ENCODE measurements around the gene LUZP2. TPM values are rescaled to one million over a fixed set of nuclear protein-coding genes. Genes with fewer than 3 reads are reported as not detected.

Gene LUZP2
- polyA plus RNA-seq, 1 of the 3 experiments (the other 2 are of a cell fraction) = 0.03 TPM

DNA sequence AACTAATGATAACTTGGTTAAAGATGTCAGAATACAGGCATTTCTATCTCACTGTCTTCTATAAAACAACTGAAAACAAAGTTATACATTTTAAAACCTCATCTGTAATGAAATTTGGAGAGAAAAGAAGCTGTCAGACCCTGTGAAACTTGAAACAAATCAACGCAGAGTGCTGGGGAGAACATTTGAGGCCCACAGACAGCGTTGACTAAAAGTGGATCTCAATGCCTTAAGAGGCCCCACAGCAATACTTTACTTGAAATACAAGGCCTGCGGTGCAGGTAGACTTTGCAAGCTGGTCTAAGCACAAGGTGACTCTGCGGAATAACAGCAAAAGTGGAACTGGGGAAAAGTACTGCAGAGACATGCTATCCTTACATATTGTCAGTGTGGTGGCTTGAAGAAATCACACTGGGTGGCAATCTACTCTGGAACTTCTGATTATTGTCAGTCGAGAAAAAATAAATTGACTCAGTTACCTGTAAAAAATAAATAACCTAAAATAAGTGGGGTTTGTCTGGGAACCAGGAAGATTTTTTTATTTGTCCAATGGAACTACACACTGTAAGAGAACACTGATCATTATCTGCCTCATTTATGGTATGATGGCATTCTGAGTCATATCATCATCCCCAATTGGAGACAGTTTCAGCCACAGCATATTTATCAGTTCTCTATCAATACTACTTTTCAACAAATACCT lies 138.9 kb downstream of the LUZP2 start:
- Histone ChIP-seq H3K27me3 (ENCODE audit: insufficient read depth) (no peaks in the 10 kb centered on the region), H3K9me2 (no peaks in the 10 kb centered on the region), H3K9ac (no peak overlapping the region; the same call in 1 of the 2 replicates), H4K20me1 (ENCODE audit: insufficient read depth) (no peaks in the 10 kb centered on the region), H3K4me1 (ENCODE audit: control insufficient read depth in 1 of 2, insufficient read depth in 2 of 2, low read depth in 1 of 2, low read length in 1 of 2) (peaks cover 0 to 9% of the 10 kb centered on the region in 2 experiments; a peak in 2 of 4 replicates), H3F3A (replicated peaks; ENCODE audit: insufficient read depth) (peaks cover 12% of the 10 kb centered on the region), H3K9me3 (no peaks in the 10 kb centered on the region; the same call in 1 of the 2 replicates), H3K79me2 (ENCODE audit: insufficient read depth) (no peaks in the 10 kb centered on the region; the same call in 1 of the 2 replicates), H3K4me3 (ENCODE audit: low read depth in 2 of 2, low read length in 1 of 2) (no peak overlapping the region), H3K36me3 (replicated peaks in 1 of 2; ENCODE audit: control insufficient read depth in 1 of 2, insufficient read depth in 2 of 2, low read length in 1 of 2) (no peaks in the 10 kb centered on the region), H3K4me2 (peak overlapping the region; percentile 38; the same call in 1 of the 2 replicates), H2AFZ (ENCODE audit: low read depth) (peak overlapping the region; percentile 38; the same call in 1 of the 2 replicates), H3K27ac (ENCODE audit: low read depth in 2 of 2, low read length in 1 of 2) (peak overlapping the region in 1 of 2 experiments; percentile 79; a peak in 2 of 4 replicates)
- no peak for DNase-seq
- ChIA-PET POLR2A (no interaction called here), CTCF (interaction anchor here (0.8 kb wide), 1 partner anchor 13 kb away, joined by 3 read pairs; no protein-coding TSS in a partner anchor)
- 67% methylated on average over 5 of the region's 5 CpGs for WGBS (ENCODE audit: low lambda C conversion rate)
- peak; percentile 87; the same call in 1 of the 2 replicates for TF ChIP-seq FOSL2 (IDR thresholded peaks at IDR 0.05; ENCODE audit: borderline replicate concordance, low read depth)
- TF ChIP-seq MEF2A (IDR thresholded peaks at IDR 0.05; ENCODE audit: borderline replicate concordance, low read depth) = no peak
- TF ChIP-seq, protein P1, sequence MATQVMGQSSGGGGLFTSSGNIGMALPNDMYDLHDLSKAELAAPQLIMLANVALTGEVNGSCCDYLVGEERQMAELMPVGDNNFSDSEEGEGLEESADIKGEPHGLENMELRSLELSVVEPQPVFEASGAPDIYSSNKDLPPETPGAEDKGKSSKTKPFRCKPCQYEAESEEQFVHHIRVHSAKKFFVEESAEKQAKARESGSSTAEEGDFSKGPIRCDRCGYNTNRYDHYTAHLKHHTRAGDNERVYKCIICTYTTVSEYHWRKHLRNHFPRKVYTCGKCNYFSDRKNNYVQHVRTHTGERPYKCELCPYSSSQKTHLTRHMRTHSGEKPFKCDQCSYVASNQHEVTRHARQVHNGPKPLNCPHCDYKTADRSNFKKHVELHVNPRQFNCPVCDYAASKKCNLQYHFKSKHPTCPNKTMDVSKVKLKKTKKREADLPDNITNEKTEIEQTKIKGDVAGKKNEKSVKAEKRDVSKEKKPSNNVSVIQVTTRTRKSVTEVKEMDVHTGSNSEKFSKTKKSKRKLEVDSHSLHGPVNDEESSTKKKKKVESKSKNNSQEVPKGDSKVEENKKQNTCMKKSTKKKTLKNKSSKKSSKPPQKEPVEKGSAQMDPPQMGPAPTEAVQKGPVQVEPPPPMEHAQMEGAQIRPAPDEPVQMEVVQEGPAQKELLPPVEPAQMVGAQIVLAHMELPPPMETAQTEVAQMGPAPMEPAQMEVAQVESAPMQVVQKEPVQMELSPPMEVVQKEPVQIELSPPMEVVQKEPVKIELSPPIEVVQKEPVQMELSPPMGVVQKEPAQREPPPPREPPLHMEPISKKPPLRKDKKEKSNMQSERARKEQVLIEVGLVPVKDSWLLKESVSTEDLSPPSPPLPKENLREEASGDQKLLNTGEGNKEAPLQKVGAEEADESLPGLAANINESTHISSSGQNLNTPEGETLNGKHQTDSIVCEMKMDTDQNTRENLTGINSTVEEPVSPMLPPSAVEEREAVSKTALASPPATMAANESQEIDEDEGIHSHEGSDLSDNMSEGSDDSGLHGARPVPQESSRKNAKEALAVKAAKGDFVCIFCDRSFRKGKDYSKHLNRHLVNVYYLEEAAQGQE (IDR thresholded peaks at IDR 0.05; ENCODE audit: low read depth, low read length) = no peak
- TF ChIP-seq RCOR1 (IDR thresholded peaks at IDR 0.05; ENCODE audit: low read length) = no peak
- TF ChIP-seq RAD21 (IDR thresholded peaks at IDR 0.05; ENCODE audit: low read length) = no peak
- no peak for TF ChIP-seq TAF1 (IDR thresholded peaks at IDR 0.05; ENCODE audit: borderline replicate concordance, low read depth, low read length)
- TF ChIP-seq, protein P2, sequence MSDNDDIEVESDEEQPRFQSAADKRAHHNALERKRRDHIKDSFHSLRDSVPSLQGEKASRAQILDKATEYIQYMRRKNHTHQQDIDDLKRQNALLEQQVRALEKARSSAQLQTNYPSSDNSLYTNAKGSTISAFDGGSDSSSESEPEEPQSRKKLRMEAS (IDR thresholded peaks at IDR 0.05; ENCODE audit: low read depth) = no peak
- TF ChIP-seq JUND (IDR thresholded peaks at IDR 0.05) = peak; percentile 82
- TF ChIP-seq, protein P3, sequence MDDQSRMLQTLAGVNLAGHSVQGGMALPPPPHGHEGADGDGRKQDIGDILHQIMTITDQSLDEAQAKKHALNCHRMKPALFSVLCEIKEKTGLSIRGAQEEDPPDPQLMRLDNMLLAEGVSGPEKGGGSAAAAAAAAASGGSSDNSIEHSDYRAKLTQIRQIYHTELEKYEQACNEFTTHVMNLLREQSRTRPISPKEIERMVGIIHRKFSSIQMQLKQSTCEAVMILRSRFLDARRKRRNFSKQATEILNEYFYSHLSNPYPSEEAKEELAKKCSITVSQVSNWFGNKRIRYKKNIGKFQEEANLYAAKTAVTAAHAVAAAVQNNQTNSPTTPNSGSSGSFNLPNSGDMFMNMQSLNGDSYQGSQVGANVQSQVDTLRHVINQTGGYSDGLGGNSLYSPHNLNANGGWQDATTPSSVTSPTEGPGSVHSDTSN (IDR thresholded peaks at IDR 0.05) = peak; percentile 59
- TF ChIP-seq EP300 (IDR thresholded peaks at IDR 0.05; ENCODE audit: borderline replicate concordance in 1 of 2, low read depth in 1 of 2, low read length in 1 of 2) = 0 out of 4 replicates have a peak, but pooled peaks of 1 of the 2 experiments have one; percentile 40
- peak; percentile 60 for TF ChIP-seq TCF12 (IDR thresholded peaks at IDR 0.05)
- TF ChIP-seq, protein P4, sequence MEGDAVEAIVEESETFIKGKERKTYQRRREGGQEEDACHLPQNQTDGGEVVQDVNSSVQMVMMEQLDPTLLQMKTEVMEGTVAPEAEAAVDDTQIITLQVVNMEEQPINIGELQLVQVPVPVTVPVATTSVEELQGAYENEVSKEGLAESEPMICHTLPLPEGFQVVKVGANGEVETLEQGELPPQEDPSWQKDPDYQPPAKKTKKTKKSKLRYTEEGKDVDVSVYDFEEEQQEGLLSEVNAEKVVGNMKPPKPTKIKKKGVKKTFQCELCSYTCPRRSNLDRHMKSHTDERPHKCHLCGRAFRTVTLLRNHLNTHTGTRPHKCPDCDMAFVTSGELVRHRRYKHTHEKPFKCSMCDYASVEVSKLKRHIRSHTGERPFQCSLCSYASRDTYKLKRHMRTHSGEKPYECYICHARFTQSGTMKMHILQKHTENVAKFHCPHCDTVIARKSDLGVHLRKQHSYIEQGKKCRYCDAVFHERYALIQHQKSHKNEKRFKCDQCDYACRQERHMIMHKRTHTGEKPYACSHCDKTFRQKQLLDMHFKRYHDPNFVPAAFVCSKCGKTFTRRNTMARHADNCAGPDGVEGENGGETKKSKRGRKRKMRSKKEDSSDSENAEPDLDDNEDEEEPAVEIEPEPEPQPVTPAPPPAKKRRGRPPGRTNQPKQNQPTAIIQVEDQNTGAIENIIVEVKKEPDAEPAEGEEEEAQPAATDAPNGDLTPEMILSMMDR (IDR thresholded peaks at IDR 0.05) = no peak
- TF ChIP-seq, protein P5, sequence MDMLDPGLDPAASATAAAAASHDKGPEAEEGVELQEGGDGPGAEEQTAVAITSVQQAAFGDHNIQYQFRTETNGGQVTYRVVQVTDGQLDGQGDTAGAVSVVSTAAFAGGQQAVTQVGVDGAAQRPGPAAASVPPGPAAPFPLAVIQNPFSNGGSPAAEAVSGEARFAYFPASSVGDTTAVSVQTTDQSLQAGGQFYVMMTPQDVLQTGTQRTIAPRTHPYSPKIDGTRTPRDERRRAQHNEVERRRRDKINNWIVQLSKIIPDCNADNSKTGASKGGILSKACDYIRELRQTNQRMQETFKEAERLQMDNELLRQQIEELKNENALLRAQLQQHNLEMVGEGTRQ (IDR thresholded peaks at IDR 0.05; ENCODE audit: borderline replicate concordance, low read depth, low read length) = no peak
- TF ChIP-seq FOXM1 (IDR thresholded peaks at IDR 0.05; ENCODE audit: low read depth) = peak; percentile 51; the same call in 1 of the 2 replicates
- TF ChIP-seq GATA2 (CRISPR knock-in tag; IDR thresholded peaks at IDR 0.05) = no peak
- no peak for TF ChIP-seq SIN3A (IDR thresholded peaks at IDR 0.05; ENCODE audit: borderline replicate concordance, low read depth, low read length)
- TF ChIP-seq CHD2 (IDR thresholded peaks at IDR 0.05; ENCODE audit: low read length, partially characterized antibody) = no peak

Data from SK-N-SH (cell line).